HL-60 (cell line): Measurements from ENCODE around the gene MTM1.

ENCODE experiments used
- DNase-seq, 2 experiments: peaks; one replicate each; pipeline ENCODE4 v3.0.0-alpha.2; 2010 to 2020; ENCODE audit warnings: low read depth in 1 of 2, low spot score in 1 of 2
- H3K27ac ChIP-seq: fragments of 250-450 bp; sonication (Bioruptor Pico); replicated peaks from 2 replicates; pipeline ENCODE4 v1.5.1; 2020; ENCODE audit warnings: mild to moderate bottlenecking, moderate library complexity
- H3K27me3 ChIP-seq: fragments of 250-450 bp; sonication (Bioruptor Pico); 2 replicates; pipeline ENCODE4 v1.5.1; 2021; ENCODE audit warnings: mild to moderate bottlenecking, moderate library complexity; ENCODE audit not compliant: insufficient read depth, poor library complexity, severe bottlenecking
- H3K4me3 ChIP-seq: replicated peaks from 2 replicates; pipeline ENCODE4 v1.5.1; 2011; ENCODE audit warnings: mild to moderate bottlenecking, control low read depth, low read length; ENCODE audit not compliant: insufficient read depth
- GABPA ChIP-seq: IDR thresholded peaks from 2 replicates; pipeline ENCODE4 v1.6.1; 2012; ENCODE audit warnings: low read depth
- POLR2AphosphoS5 ChIP-seq: IDR thresholded peaks from 2 replicates; pipeline ENCODE4 v1.6.1; 2012; ENCODE audit warnings: low read depth
- SPI1 ChIP-seq: IDR thresholded peaks from 2 replicates; pipeline ENCODE4 v1.6.1; 2012; ENCODE audit warnings: low read depth, mild to moderate bottlenecking, borderline replicate concordance
- TF ChIP-seq, protein P1 (sequence below): IDR thresholded peaks from 2 replicates; pipeline ENCODE4 v1.6.1; 2012; ENCODE audit warnings: low read depth; ENCODE audit not compliant: insufficient replicate concordance
- TF ChIP-seq, protein P2 (sequence below): IDR thresholded peaks from one replicate; pipeline ENCODE4 v1.5.1; 2011; ENCODE audit warnings: low read length, control low read depth, inconsistent platforms; ENCODE audit not compliant: insufficient read depth

Gene MTM1

DNA sequence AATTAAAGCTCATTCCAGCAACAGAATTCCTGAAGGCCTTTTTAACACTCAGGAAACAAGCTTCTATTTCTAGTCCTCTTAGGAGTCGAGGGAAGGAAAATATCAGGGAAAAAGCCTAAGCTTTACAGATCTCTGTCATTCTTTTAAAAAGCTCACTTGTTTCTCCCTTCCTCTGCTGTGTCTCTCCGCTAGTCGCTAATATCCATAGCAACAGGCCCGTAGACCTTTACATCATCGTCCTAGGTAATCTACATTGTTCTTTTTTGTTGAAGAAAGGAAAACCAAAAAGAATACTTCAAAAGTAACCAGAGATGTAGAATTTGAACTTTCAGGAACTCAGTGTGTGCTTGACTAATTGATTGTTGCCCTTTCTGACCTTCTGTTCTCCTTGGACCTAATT, 78.9 kb downstream of the MTM1 start:
- H3K4me3 ChIP-seq = no peak overlapping the region
- H3K27ac ChIP-seq = no peak overlapping the region
- TF ChIP-seq POLR2AphosphoS5 (no peak), GABPA (no peak), SPI1 (no peak)
- TF ChIP-seq, protein P1, sequence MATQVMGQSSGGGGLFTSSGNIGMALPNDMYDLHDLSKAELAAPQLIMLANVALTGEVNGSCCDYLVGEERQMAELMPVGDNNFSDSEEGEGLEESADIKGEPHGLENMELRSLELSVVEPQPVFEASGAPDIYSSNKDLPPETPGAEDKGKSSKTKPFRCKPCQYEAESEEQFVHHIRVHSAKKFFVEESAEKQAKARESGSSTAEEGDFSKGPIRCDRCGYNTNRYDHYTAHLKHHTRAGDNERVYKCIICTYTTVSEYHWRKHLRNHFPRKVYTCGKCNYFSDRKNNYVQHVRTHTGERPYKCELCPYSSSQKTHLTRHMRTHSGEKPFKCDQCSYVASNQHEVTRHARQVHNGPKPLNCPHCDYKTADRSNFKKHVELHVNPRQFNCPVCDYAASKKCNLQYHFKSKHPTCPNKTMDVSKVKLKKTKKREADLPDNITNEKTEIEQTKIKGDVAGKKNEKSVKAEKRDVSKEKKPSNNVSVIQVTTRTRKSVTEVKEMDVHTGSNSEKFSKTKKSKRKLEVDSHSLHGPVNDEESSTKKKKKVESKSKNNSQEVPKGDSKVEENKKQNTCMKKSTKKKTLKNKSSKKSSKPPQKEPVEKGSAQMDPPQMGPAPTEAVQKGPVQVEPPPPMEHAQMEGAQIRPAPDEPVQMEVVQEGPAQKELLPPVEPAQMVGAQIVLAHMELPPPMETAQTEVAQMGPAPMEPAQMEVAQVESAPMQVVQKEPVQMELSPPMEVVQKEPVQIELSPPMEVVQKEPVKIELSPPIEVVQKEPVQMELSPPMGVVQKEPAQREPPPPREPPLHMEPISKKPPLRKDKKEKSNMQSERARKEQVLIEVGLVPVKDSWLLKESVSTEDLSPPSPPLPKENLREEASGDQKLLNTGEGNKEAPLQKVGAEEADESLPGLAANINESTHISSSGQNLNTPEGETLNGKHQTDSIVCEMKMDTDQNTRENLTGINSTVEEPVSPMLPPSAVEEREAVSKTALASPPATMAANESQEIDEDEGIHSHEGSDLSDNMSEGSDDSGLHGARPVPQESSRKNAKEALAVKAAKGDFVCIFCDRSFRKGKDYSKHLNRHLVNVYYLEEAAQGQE = no peak
- TF ChIP-seq, protein P2, sequence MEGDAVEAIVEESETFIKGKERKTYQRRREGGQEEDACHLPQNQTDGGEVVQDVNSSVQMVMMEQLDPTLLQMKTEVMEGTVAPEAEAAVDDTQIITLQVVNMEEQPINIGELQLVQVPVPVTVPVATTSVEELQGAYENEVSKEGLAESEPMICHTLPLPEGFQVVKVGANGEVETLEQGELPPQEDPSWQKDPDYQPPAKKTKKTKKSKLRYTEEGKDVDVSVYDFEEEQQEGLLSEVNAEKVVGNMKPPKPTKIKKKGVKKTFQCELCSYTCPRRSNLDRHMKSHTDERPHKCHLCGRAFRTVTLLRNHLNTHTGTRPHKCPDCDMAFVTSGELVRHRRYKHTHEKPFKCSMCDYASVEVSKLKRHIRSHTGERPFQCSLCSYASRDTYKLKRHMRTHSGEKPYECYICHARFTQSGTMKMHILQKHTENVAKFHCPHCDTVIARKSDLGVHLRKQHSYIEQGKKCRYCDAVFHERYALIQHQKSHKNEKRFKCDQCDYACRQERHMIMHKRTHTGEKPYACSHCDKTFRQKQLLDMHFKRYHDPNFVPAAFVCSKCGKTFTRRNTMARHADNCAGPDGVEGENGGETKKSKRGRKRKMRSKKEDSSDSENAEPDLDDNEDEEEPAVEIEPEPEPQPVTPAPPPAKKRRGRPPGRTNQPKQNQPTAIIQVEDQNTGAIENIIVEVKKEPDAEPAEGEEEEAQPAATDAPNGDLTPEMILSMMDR = no peak
- H3K27me3 ChIP-seq = no peaks in the 10 kb centered on the region
- no peak for DNase-seq

DNA sequence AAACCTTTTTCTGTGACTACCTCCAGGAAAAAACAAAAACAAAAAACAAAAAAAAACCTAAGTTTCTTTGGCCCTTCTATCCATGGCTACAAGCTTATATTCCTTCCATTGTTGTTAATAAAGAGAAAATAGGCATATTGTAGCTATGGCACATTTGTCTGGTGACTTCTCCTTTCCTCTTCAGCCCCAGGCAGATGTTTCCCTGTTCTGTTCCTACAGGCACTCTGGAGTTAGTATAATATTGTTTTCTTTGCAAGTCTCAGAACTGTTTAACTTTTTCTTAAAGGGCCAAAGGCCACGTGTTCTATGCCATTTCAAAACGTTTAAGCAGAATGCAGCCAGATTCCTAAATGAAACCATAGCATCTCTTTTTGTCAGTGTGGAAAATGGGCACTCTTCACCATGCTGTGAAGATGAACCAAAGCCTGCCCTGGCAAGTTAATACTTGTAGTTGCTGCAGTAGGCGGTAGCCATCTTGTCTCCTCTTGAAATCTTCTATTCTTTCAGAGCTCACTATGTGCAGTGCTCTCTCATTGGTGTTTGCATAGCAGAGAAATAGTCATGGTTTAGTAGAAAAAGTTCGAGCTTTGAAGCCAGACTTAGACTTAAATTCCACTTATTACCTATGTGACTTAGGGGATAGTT, 80.0 kb downstream of the MTM1 start:
- no peak for DNase-seq
- Histone ChIP-seq H3K4me3 (no peak overlapping the region), H3K27me3 (no peaks in the 10 kb centered on the region), H3K27ac (no peak overlapping the region)
- TF ChIP-seq, protein P2 = no peak
- TF ChIP-seq POLR2AphosphoS5 (no peak), SPI1 (no peak), GABPA (no peak)
- TF ChIP-seq, protein P1 = no peak

DNA sequence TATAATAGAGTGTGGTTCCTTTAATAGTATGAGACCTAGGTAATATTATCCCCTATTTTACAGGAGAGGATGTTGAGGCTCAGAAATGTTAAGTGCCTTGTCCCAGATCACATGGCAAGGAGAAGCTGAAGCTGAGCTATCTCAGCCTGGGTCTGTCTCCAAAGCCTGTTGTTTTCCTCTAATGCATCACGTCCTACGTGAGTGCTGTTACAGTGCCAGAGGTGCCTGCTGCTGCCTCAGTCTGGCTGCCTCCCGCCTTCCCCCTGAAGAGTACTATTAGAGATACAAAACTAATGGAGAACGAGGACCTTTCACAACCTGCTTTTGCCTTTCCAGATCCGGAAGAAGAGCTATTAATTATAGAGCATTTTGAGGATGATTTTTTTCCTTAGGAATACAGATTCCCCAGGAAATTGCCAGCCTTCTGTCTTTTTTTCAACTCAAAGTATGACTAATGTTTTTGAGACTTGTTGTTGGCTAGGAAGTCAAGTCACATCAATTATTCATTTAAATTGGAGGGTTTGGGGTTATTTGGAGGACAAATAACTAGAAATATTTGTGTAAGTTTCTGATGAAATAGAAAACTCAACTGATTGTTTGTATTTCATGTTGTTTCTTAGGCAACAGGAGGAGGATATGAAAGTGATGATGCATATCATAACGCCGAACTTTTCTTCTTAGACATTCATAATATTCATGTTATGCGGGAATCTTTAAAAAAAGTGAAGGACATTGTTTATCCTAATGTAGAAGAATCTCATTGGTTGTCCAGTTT, 80.9 kb downstream of the MTM1 start:
- Histone ChIP-seq H3K27ac (no peak overlapping the region), H3K4me3 (no peak overlapping the region), H3K27me3 (no peaks in the 10 kb centered on the region)
- TF ChIP-seq SPI1 = no peak
- TF ChIP-seq, protein P1 = no peak
- TF ChIP-seq POLR2AphosphoS5 = no peak
- TF ChIP-seq GABPA = no peak
- TF ChIP-seq, protein P2 = no peak
- DNase-seq = no peak
